Mammary epithelial cell (primary cell): ENCODE results near the gene DPAGT1.

Experiments used
- EZH2 ChIP-seq: IDR thresholded peaks from 2 replicates; pipeline ENCODE4 v1.6.1; 2012; ENCODE audit warnings: low read length, inconsistent platforms, borderline replicate concordance
- TF ChIP-seq, protein P1 (sequence below), 2 donors: IDR thresholded peaks in 1 of 2; conservative IDR thresholded peaks in 1 of 2; 2 replicates each; pipeline ENCODE4 v1.5.1; 2011 to 2012; ENCODE audit warnings: inconsistent platforms in 2 of 2, low read length in 2 of 2, mild to moderate bottlenecking in 2 of 2, control low read depth in 1 of 2, low read depth in 1 of 2; ENCODE audit not compliant: insufficient read depth in 1 of 2; ENCODE audit errors: extremely low read depth in 1 of 2

DNA sequence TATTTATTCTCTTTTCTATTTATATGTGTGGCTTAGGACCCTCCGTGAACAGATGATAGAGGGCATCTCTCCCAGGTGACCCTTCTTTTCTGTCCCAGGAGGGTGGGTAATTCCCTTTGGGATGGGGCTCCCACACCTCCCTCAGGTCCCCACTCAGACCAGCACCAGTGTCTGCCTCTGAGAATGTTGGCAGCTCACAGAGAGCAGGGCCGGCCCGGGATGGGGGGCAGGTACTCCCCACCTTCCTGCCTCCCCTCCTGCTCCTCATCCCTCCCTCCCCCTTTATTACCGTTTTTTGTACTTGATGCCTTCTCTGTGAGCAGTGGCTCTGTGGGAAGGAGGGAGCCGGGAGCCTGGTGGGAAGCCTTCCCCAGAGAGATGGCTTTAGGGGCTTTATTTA lies 14.9 kb upstream of the DPAGT1 start:
- no peak for TF ChIP-seq EZH2
- TF ChIP-seq, protein P1, sequence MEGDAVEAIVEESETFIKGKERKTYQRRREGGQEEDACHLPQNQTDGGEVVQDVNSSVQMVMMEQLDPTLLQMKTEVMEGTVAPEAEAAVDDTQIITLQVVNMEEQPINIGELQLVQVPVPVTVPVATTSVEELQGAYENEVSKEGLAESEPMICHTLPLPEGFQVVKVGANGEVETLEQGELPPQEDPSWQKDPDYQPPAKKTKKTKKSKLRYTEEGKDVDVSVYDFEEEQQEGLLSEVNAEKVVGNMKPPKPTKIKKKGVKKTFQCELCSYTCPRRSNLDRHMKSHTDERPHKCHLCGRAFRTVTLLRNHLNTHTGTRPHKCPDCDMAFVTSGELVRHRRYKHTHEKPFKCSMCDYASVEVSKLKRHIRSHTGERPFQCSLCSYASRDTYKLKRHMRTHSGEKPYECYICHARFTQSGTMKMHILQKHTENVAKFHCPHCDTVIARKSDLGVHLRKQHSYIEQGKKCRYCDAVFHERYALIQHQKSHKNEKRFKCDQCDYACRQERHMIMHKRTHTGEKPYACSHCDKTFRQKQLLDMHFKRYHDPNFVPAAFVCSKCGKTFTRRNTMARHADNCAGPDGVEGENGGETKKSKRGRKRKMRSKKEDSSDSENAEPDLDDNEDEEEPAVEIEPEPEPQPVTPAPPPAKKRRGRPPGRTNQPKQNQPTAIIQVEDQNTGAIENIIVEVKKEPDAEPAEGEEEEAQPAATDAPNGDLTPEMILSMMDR (conservative IDR thresholded peaks at IDR 0.05 in 1 of 2, IDR thresholded peaks at IDR 0.05 in 1 of 2; ENCODE audit: extremely low read depth in 1 of 2, insufficient read depth in 1 of 2, low read depth in 1 of 2, low read length in 2 of 2): no peak
